ENCODE results near the gene DNAJB7. TPM values are rescaled to one million over a fixed set of nuclear protein-coding genes. Genes with fewer than 3 reads are reported as not detected.

Gene DNAJB7
- total RNA-seq (not detected in 2 replicates), polyA plus RNA-seq (not detected in 2 replicates), polyA minus RNA-seq (not detected in 2 replicates)
- total RNA-seq (2013) = not detected

DNA sequence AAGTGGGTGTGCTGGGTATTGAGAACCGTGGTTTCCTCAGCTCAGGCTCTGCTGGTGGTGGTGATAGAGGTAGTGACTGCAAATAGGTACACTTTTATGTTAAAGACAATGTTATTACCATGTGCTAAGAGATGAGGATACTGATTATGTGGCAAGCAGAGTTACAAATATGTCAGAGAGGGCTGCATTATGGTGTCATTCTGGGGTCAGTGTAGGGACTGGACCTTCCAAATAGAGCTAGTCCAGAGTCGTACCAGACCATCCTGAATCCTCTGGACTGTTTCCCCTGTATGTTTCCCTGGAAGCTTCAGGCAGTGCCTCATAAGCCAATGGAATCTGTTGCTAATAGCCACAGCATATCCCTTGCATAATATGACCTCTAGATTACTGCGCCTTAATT is at the start of gene DNAJB7:
DNAJB7 (minus strand) TSS at position 101 of the 400 bp plus-strand sequence. CDS start 119 bp downstream, outside the sequence.
- no peak within 1 kb of the TSS for H3K4me3 ChIP-seq (ENCODE audit: control extremely low read depth in 1 of 5, extremely low read depth in 1 of 5, insufficient read depth in 1 of 5, low read depth in 2 of 5, low read length in 4 of 5)
- no peak within 1 kb of the TSS for H2AFZ ChIP-seq (ENCODE audit: insufficient read depth, low read depth, low read length, poor library complexity, severe bottlenecking)
- H3K4me2 ChIP-seq (replicated peaks; ENCODE audit: low read depth, low read length, poor library complexity, severe bottlenecking) = no peak within 1 kb of the TSS
- peaks cover 14 to 21% of the 10 kb centered on the region in 2 donors for H3K4me1 ChIP-seq (ENCODE audit: control insufficient read depth in 2 of 2, insufficient read depth in 2 of 2, low read length in 2 of 2)
- Mint-ChIP-seq H3K27me3 (no peaks in the 10 kb centered on the region), H3K27ac (no peak within 1 kb of the TSS), H3K9me3 (ENCODE audit: insufficient read depth) (no peaks in the 10 kb centered on the region), H3K4me3 (no peak within 1 kb of the TSS), H3K4me1 (peaks cover 28% of the 10 kb centered on the region)
- intact Hi-C loops (cut with micrococcal nuclease) = no loop called here
- no peak for ATAC-seq (ENCODE audit: low read depth)
- TF ChIP-seq, protein P1, sequence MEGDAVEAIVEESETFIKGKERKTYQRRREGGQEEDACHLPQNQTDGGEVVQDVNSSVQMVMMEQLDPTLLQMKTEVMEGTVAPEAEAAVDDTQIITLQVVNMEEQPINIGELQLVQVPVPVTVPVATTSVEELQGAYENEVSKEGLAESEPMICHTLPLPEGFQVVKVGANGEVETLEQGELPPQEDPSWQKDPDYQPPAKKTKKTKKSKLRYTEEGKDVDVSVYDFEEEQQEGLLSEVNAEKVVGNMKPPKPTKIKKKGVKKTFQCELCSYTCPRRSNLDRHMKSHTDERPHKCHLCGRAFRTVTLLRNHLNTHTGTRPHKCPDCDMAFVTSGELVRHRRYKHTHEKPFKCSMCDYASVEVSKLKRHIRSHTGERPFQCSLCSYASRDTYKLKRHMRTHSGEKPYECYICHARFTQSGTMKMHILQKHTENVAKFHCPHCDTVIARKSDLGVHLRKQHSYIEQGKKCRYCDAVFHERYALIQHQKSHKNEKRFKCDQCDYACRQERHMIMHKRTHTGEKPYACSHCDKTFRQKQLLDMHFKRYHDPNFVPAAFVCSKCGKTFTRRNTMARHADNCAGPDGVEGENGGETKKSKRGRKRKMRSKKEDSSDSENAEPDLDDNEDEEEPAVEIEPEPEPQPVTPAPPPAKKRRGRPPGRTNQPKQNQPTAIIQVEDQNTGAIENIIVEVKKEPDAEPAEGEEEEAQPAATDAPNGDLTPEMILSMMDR (IDR thresholded peaks at IDR 0.05) = no peak
- TF ChIP-seq EZH2 (IDR thresholded peaks at IDR 0.05; ENCODE audit: borderline replicate concordance, insufficient read depth, low read depth, low read length, poor library complexity, severe bottlenecking) = no peak
- H4K20me1 ChIP-seq (ENCODE audit: control insufficient read depth, insufficient read depth, low read length, poor library complexity, severe bottlenecking) = no peaks in the 10 kb centered on the region
- WGBS (ENCODE audit: insufficient coverage) = 100% methylated on average over 2 of the region's 3 CpGs
- H3K9me3 ChIP-seq (ENCODE audit: control extremely low read depth in 1 of 3, control insufficient read depth in 2 of 3, insufficient read depth in 1 of 3, low read length in 2 of 3) = no peaks in the 10 kb centered on the region
- POLR2A ChIA-PET = no interaction called here
- peaks cover 0 to 2% of the 10 kb centered on the region in 2 experiments for H3K36me3 ChIP-seq (replicated peaks in 1 of 2; ENCODE audit: control extremely low read depth in 1 of 2, control insufficient read depth in 1 of 2, extremely low read depth in 1 of 2, insufficient read depth in 2 of 2, low read length in 1 of 2)
- H3K79me2 ChIP-seq (ENCODE audit: control insufficient read depth, insufficient read depth, low read length) = peaks cover 79% of the 10 kb centered on the region
- no peak within 1 kb of the TSS for H3K27ac ChIP-seq (ENCODE audit: low read length in 2 of 2)
- CTCF ChIA-PET = no interaction called here
- no peak within 1 kb of the TSS for H3K9ac ChIP-seq (ENCODE audit: low read length)
- no peaks in the 10 kb centered on the region for H3K27me3 ChIP-seq (replicated peaks in 1 of 4; ENCODE audit: control extremely low read depth in 1 of 4, control insufficient read depth in 3 of 4, insufficient read depth in 4 of 4, low read length in 3 of 4)
- no peak for DNase-seq

GRCh38 chr22:40908895-40909294 is 47.0 kb upstream of the DNAJB7 start:
- CTCF ChIA-PET = interaction anchor here (0.6 to 1.3 kb wide), 3 partner anchors 10 to 97 kb away, joined by 4 to 15 read pairs (median 6); no protein-coding TSS in a partner anchor

More at GRCh38 chr22:40908895-40909294, 47.0 kb upstream of the DNAJB7 start:
- DNase-seq = no peak
- no peaks in the 10 kb centered on the region for H3K9me3 ChIP-seq (ENCODE audit: control extremely low read depth in 1 of 3, control insufficient read depth in 2 of 3, insufficient read depth in 1 of 3, low read length in 2 of 3)
- WGBS (ENCODE audit: insufficient coverage) = 83% methylated on average over 3 of the region's 6 CpGs
- no peaks in the 10 kb centered on the region for H3K4me1 ChIP-seq (ENCODE audit: control insufficient read depth in 2 of 2, insufficient read depth in 2 of 2, low read length in 2 of 2)
- no peaks in the 10 kb centered on the region for H4K20me1 ChIP-seq (ENCODE audit: control insufficient read depth, insufficient read depth, low read length, poor library complexity, severe bottlenecking)
- no peak for TF ChIP-seq EZH2 (IDR thresholded peaks at IDR 0.05; ENCODE audit: borderline replicate concordance, insufficient read depth, low read depth, low read length, poor library complexity, severe bottlenecking)
- TF ChIP-seq, protein P1 (IDR thresholded peaks at IDR 0.05) = no peak
- H3K4me2 ChIP-seq (replicated peaks; ENCODE audit: low read depth, low read length, poor library complexity, severe bottlenecking) = no peak overlapping the region
- no peaks in the 10 kb centered on the region for H3K4me1 Mint-ChIP-seq
- no peak overlapping the region for H3K9ac ChIP-seq (ENCODE audit: low read length)
- no peak overlapping the region for H3K4me3 Mint-ChIP-seq
- H3K9me3 Mint-ChIP-seq (ENCODE audit: insufficient read depth) = no peaks in the 10 kb centered on the region
- no peaks in the 10 kb centered on the region for H3K27me3 Mint-ChIP-seq
- ATAC-seq (ENCODE audit: low read depth) = no peak
- POLR2A ChIA-PET = no interaction called here
- no peak overlapping the region for H3K27ac ChIP-seq (ENCODE audit: low read length in 2 of 2)
- H3K27ac Mint-ChIP-seq = no peak overlapping the region
- H3K27me3 ChIP-seq (replicated peaks in 1 of 4; ENCODE audit: control extremely low read depth in 1 of 4, control insufficient read depth in 3 of 4, insufficient read depth in 4 of 4, low read length in 3 of 4) = no peaks in the 10 kb centered on the region
- H3K79me2 ChIP-seq (ENCODE audit: control insufficient read depth, insufficient read depth, low read length) = no peaks in the 10 kb centered on the region
- H3K4me3 ChIP-seq (ENCODE audit: control extremely low read depth in 1 of 5, extremely low read depth in 1 of 5, insufficient read depth in 1 of 5, low read depth in 2 of 5, low read length in 4 of 5) = no peak overlapping the region
- intact Hi-C loops (cut with micrococcal nuclease) = no loop called here
- peaks cover 3 to 15% of the 10 kb centered on the region in 2 experiments for H3K36me3 ChIP-seq (replicated peaks in 1 of 2; ENCODE audit: control extremely low read depth in 1 of 2, control insufficient read depth in 1 of 2, extremely low read depth in 1 of 2, insufficient read depth in 2 of 2, low read length in 1 of 2)
- no peak overlapping the region for H2AFZ ChIP-seq (ENCODE audit: insufficient read depth, low read depth, low read length, poor library complexity, severe bottlenecking)

Measured in B cell (primary cell).